Lower lobe of right lung (tissue), 2 donors: Measurements from ENCODE around the gene FERMT3. TPM values are rescaled to one million over a fixed set of nuclear protein-coding genes. Genes with fewer than 3 reads are reported as not detected.

Experiments
- ATAC-seq, 2 donors: fragments of 200-7000 bp; cut with Tn5 transposase; one replicate each; pipeline ENCODE4 v1.9.1; 2020 to 2022; ENCODE audit warnings: mild to moderate bottlenecking in 2 of 2, moderate library complexity in 2 of 2
- DNase-seq: peaks from one replicate; pipeline ENCODE4 v3.0.0-alpha.2; 2020
- H3K27ac ChIP-seq: fragments of 200-600 bp; one replicate; pipeline ENCODE4 v1.8.0; 2022
- H3K27me3 ChIP-seq: fragments of 200-600 bp; one replicate; pipeline ENCODE4 v1.8.0; 2022; ENCODE audit warnings: low read depth
- H3K36me3 ChIP-seq: fragments of 200-600 bp; one replicate; pipeline ENCODE4 v1.8.0; 2022; ENCODE audit warnings: mild to moderate bottlenecking
- H3K4me1 ChIP-seq: fragments of 200-600 bp; one replicate; pipeline ENCODE4 v1.8.0; 2022
- H3K4me3 ChIP-seq: fragments of 200-600 bp; one replicate; pipeline ENCODE4 v1.8.0; 2022; ENCODE audit warnings: mild to moderate bottlenecking
- H3K9me3 ChIP-seq: fragments of 200-600 bp; one replicate; pipeline ENCODE4 v1.8.0; 2022
- intact Hi-C: fragments of 100-400 bp; cut with DNase I; formaldehyde crosslinking; loops from one replicate; pipeline ENCODE4 v1.11.0; 2022
- total RNA-seq: library from RNA; stranded (reverse); fragmentation: NEBNext Ultra II Directional; extraction: Animal tissue kit (Norgen Biotek cat#: 25700); gene quantifications from one replicate; pipeline ENCODE4 v1.2.1, GENCODE V29; 2021
- TF ChIP-seq, protein P1 (sequence below): fragments of 200-600 bp; IDR thresholded peaks from one replicate; pipeline ENCODE4 v1.8.0; 2022; ENCODE audit warnings: antibody characterized with exemption, mild to moderate bottlenecking
- donor health status: DM: no; HTN: yes; CAD: no; lungs with severe emphysema.

The FERMT3 gene
- total RNA-seq, 1 donor from 2014 or later = 92.0 TPM

- H3K9me3 ChIP-seq = no peaks in the 10 kb centered on the region
- no peak overlapping the region for H3K27ac ChIP-seq
- no peak overlapping the region for H3K4me3 ChIP-seq
- H3K4me1 ChIP-seq = peaks cover 24% of the 10 kb centered on the region
- no peak for DNase-seq
- ATAC-seq = no peak
- TF ChIP-seq, protein P1, sequence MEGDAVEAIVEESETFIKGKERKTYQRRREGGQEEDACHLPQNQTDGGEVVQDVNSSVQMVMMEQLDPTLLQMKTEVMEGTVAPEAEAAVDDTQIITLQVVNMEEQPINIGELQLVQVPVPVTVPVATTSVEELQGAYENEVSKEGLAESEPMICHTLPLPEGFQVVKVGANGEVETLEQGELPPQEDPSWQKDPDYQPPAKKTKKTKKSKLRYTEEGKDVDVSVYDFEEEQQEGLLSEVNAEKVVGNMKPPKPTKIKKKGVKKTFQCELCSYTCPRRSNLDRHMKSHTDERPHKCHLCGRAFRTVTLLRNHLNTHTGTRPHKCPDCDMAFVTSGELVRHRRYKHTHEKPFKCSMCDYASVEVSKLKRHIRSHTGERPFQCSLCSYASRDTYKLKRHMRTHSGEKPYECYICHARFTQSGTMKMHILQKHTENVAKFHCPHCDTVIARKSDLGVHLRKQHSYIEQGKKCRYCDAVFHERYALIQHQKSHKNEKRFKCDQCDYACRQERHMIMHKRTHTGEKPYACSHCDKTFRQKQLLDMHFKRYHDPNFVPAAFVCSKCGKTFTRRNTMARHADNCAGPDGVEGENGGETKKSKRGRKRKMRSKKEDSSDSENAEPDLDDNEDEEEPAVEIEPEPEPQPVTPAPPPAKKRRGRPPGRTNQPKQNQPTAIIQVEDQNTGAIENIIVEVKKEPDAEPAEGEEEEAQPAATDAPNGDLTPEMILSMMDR = no peak
- H3K27me3 ChIP-seq = no peaks in the 10 kb centered on the region
- intact Hi-C loops = no loop called here
- H3K36me3 ChIP-seq = peaks cover 43% of the 10 kb centered on the region
Measured at GRCh38 chr11:64223001-64223651, 16.6 kb downstream of the FERMT3 start.

GRCh38 chr11:64224151-64224890 is 17.8 kb downstream of the FERMT3 start:
- Histone ChIP-seq H3K4me3 (no peak overlapping the region), H3K4me1 (peaks cover 29% of the 10 kb centered on the region), H3K9me3 (no peaks in the 10 kb centered on the region), H3K36me3 (peaks cover 34% of the 10 kb centered on the region), H3K27me3 (no peaks in the 10 kb centered on the region), H3K27ac (no peak overlapping the region)
- DNase-seq (no peak), ATAC-seq (no peak)
- TF ChIP-seq, protein P1 = no peak
- intact Hi-C loops = no loop called here

GRCh38 chr11:64224891-64225607 is 18.5 kb downstream of the FERMT3 start:
- TF ChIP-seq, protein P1 = no peak
- H3K36me3 ChIP-seq = peaks cover 27% of the 10 kb centered on the region
- peaks cover 36% of the 10 kb centered on the region for H3K4me1 ChIP-seq
- peak in 1 of 2 donors; percentile 0 for ATAC-seq
- intact Hi-C loops = no loop called here
- H3K27me3 ChIP-seq = no peaks in the 10 kb centered on the region
- no peak for DNase-seq
- H3K27ac ChIP-seq = peak overlapping the region; percentile 96
- peak overlapping the region; percentile 97 for H3K4me3 ChIP-seq
- no peaks in the 10 kb centered on the region for H3K9me3 ChIP-seq

DNA sequence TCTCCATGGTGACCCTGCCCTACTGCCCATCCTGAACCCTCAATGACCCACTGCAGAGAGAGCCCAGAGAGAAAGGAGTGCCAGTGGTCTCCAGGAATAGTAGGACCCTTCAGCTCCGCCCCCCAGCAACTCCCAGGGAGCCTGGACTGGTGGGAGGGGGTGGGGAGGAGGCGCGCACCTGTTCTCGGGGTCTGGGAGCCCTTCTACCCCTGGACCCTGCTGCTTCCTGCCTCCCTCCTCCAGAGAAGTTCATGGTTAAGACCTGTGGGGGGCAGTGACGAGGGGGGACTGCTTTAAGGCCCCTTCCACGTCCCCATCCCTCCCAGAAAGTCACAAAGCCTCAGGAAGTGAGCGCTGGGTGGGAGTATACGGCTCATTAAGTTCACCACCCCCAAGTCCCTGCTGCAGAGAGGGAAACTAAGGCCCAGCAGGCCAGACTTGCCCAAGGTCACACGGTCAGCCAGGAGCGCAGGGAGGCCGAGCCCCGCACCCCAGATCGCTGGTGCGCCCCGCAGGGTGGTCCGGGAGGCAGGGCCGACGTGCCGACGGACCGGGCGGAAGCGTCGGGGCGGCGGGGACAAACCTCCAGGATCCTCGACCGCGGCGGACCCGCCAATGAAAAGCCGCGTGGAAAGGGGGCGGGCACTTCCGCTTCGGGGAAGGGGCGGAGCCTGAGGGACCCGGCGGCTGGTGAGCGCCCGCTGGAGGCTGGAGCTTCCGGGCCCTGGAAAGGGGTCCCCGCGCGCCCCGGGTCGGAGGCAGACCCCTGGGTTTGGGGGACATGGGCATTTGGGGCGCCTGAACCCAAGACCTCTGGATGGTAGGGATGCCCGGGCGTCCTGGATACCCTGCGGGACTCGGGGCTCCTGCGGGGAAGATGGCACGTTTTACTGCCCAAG is 19.3 kb downstream of the FERMT3 start, which contains the start of the genes NUDT22 and TRPT1:
NUDT22 (plus strand) TSS at position 667 of the 899 bp plus-strand sequence. CDS start 379 bp downstream, outside the sequence.
TRPT1 (minus strand) TSS at position 579 of the 899 bp plus-strand sequence; CDS start at position 253, 326 bp downstream.
- intact Hi-C loops = no loop called here
- Histone ChIP-seq H3K4me3 (peak within 1 kb of the TSS; percentile 97), H3K27me3 (no peaks in the 10 kb centered on the region), H3K36me3 (peaks cover 18% of the 10 kb centered on the region), H3K4me1 (peaks cover 37% of the 10 kb centered on the region), H3K9me3 (no peaks in the 10 kb centered on the region), H3K27ac (peak within 1 kb of the TSS; percentile 96)
- ATAC-seq (peak; percentile 90 to 92), DNase-seq (peak; percentile 92)
- TF ChIP-seq, protein P1 = no peak
